Measurements from ENCODE around the gene IFNAR1.

DNA sequence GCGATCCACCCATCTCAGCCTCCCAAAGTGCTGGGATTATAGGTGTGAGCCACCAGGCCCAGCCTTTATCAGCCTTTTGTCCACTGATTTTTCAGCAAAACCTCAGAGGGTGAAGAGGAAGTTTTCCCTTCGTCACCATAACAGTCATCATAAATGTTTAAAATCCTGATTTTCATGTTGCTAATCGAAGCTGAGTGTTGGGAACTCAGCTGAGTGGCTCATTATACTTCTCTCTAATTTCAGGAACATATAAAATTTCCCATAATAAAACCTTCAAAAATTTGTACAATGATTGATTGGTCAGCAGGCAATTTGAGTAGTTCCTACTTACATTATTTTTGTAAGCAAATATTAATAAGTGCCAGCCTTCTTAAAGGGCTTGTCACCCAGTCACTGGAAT is 46.6 kb downstream of the IFNAR1 start:
- TF ChIP-seq, protein P1, sequence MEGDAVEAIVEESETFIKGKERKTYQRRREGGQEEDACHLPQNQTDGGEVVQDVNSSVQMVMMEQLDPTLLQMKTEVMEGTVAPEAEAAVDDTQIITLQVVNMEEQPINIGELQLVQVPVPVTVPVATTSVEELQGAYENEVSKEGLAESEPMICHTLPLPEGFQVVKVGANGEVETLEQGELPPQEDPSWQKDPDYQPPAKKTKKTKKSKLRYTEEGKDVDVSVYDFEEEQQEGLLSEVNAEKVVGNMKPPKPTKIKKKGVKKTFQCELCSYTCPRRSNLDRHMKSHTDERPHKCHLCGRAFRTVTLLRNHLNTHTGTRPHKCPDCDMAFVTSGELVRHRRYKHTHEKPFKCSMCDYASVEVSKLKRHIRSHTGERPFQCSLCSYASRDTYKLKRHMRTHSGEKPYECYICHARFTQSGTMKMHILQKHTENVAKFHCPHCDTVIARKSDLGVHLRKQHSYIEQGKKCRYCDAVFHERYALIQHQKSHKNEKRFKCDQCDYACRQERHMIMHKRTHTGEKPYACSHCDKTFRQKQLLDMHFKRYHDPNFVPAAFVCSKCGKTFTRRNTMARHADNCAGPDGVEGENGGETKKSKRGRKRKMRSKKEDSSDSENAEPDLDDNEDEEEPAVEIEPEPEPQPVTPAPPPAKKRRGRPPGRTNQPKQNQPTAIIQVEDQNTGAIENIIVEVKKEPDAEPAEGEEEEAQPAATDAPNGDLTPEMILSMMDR (IDR thresholded peaks at IDR 0.05), result no peak
- TF ChIP-seq POLR2A (IDR thresholded peaks at IDR 0.05), result no peak
